Ascending aorta (tissue), 2 donors: ENCODE measurements around the gene RPN1. TPM values are rescaled to one million over a fixed set of nuclear protein-coding genes. Genes with fewer than 3 reads are reported as not detected.
"Not testable (repeated sequence)": the region's sequence is repeated elsewhere in the genome, so short reads cannot be mapped to it uniquely, and the experiment has no call there.

ENCODE experiments used
- DNase-seq, 2 donors: peaks; one replicate each; pipeline ENCODE4 v3.0.0-alpha.2; 2019; ENCODE audit warnings: low spot score in 2 of 2
- H3K27ac ChIP-seq, 2 donors: fragments of 200-600 bp; sonication (generic); one replicate each; pipeline ENCODE4 v1.5.1; 2016 to 2017; ENCODE audit warnings: mild to moderate bottlenecking in 1 of 2
- H3K27me3 ChIP-seq: fragments of 200-600 bp; sonication (generic); one replicate; pipeline ENCODE4 v1.5.1; 2017
- H3K36me3 ChIP-seq, 2 donors: fragments of 200-600 bp; sonication (generic); one replicate each; pipeline ENCODE4 v1.5.1; 2016
- H3K4me1 ChIP-seq, 2 donors: fragments of 200-600 bp; sonication (generic); one replicate each; pipeline ENCODE4 v1.5.1; 2016 to 2017; ENCODE audit warnings: mild to moderate bottlenecking in 1 of 2
- H3K4me3 ChIP-seq, 2 donors: fragments of 200-600 bp; sonication (generic); one replicate each; pipeline ENCODE4 v1.5.1; 2016 to 2017; ENCODE audit warnings: mild to moderate bottlenecking in 1 of 2
- H3K9me3 ChIP-seq, 2 donors: fragments of 200-600 bp; sonication (generic); one replicate each; pipeline ENCODE4 v1.5.1; 2016
- intact Hi-C: fragments of 100-400 bp; cut with DNase I; formaldehyde crosslinking; loops from one replicate; pipeline ENCODE4 v1.15.1; 2023
- total RNA-seq: library from RNA; depleted of rRNA; stranded (reverse); fragments of >200 nt; gene quantifications from one replicate; pipeline ENCODE4 v1.1.0, GENCODE V29; 2016
- TF ChIP-seq, protein P1 (sequence below), 3 experiments: fragments of 200-600 bp in 2 of 3; fragments of 450-650 bp in 1 of 3; sonication (generic) in 2 of 3; IDR thresholded peaks; one replicate each; pipeline ENCODE4 v1.5.1; 2016 to 2019; ENCODE audit warnings: antibody characterized with exemption in 3 of 3, mild to moderate bottlenecking in 1 of 3, moderate library complexity in 1 of 3

The RPN1 gene
- total RNA-seq, 1 donor from 2014 or later = 226 TPM

GRCh38 chr3:128655531-128655930 is 4.9 kb upstream of the RPN1 start:
- no peak for DNase-seq
- Histone ChIP-seq H3K27ac (no peak overlapping the region), H3K36me3 (no peaks in the 10 kb centered on the region), H3K4me1 (no peaks in the 10 kb centered on the region), H3K27me3 (no peaks in the 10 kb centered on the region), H3K4me3 (no peak overlapping the region), H3K9me3 (no peaks in the 10 kb centered on the region)
- intact Hi-C loops = no loop called here
- TF ChIP-seq, protein P1, sequence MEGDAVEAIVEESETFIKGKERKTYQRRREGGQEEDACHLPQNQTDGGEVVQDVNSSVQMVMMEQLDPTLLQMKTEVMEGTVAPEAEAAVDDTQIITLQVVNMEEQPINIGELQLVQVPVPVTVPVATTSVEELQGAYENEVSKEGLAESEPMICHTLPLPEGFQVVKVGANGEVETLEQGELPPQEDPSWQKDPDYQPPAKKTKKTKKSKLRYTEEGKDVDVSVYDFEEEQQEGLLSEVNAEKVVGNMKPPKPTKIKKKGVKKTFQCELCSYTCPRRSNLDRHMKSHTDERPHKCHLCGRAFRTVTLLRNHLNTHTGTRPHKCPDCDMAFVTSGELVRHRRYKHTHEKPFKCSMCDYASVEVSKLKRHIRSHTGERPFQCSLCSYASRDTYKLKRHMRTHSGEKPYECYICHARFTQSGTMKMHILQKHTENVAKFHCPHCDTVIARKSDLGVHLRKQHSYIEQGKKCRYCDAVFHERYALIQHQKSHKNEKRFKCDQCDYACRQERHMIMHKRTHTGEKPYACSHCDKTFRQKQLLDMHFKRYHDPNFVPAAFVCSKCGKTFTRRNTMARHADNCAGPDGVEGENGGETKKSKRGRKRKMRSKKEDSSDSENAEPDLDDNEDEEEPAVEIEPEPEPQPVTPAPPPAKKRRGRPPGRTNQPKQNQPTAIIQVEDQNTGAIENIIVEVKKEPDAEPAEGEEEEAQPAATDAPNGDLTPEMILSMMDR (IDR thresholded peaks at IDR 0.05) = no peak

DNA sequence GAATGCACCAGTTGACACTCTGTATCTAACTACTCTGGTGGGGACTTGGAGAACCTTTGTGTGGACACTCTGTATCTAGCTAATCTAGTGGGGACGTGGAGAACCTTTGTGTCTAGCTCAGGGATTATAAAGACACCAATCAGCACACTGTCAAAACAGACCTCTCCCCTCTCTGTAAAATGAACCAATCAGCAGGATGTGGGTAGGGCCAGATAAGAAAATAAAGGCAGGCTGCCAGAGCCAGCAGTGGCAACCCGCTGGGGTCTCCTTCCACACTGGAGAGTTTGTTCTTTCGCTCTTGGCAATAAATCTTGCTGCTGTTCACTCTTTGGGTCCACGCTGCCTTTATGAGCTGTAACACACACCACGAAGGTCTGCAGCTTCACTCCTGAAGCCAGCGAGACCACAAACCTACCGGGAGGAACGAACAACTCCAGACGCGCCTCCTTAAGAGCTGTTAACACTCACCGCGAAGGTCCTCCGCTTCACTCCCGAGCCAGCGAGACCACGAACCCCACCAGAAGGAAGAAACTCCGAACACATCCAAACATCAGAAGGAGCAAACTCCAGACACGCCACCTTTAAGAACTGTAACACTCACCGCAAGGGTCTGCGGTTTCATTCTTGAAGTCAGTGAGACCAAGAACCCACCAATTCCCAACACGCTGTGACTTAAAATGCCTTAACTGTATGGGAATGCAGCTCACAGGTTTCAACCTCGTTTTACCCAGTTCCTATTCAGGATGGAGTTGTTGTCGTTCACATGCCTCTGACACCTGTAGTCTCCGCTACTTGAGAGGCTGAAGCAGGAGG is 3.6 kb upstream of the RPN1 start:
- intact Hi-C loops, H3K4me1 ChIP-seq, DNase-seq, H3K27me3 ChIP-seq, H3K9me3 ChIP-seq, H3K36me3 ChIP-seq, H3K27ac ChIP-seq: not testable (repeated sequence)
- H3K4me3 ChIP-seq = peak overlapping the region in 1 of 2 donors; percentile 39

- intact Hi-C loops, H3K4me1 ChIP-seq, H3K27ac ChIP-seq, DNase-seq, H3K27me3 ChIP-seq, H3K9me3 ChIP-seq, H3K36me3 ChIP-seq: not testable (repeated sequence)
- H3K4me3 ChIP-seq = peak overlapping the region in 1 of 2 donors; percentile 47
These were observed 2.9 kb upstream of the RPN1 start for GRCh38 chr3:128653383-128653992.

- H3K4me1 ChIP-seq = peaks cover 0 to 10% of the 10 kb centered on the region in 2 donors
- H3K4me3 ChIP-seq = peak overlapping the region; percentile 99 to 100
- no peaks in the 10 kb centered on the region for H3K27me3 ChIP-seq
- no peaks in the 10 kb centered on the region for H3K9me3 ChIP-seq
- H3K36me3 ChIP-seq = peaks cover 5 to 8% of the 10 kb centered on the region in 2 donors
- DNase-seq = no peak
- TF ChIP-seq, protein P1 (IDR thresholded peaks at IDR 0.05) = no peak
- peak overlapping the region in 1 of 2 donors; percentile 99 for H3K27ac ChIP-seq
- intact Hi-C loops = no loop called here
These were observed 1.5 kb downstream of the RPN1 start for GRCh38 chr3:128648940-128649663.

- peaks cover 12 to 14% of the 10 kb centered on the region in 2 donors for H3K36me3 ChIP-seq
- intact Hi-C loops = no loop called here
- DNase-seq = no peak
- H3K4me3 ChIP-seq = peak overlapping the region; percentile 99 to 100
- H3K27ac ChIP-seq = no peak overlapping the region
- TF ChIP-seq, protein P1 (IDR thresholded peaks at IDR 0.05) = no peak
- H3K9me3 ChIP-seq = no peaks in the 10 kb centered on the region
- no peaks in the 10 kb centered on the region for H3K27me3 ChIP-seq
- H3K4me1 ChIP-seq = peaks cover 0 to 10% of the 10 kb centered on the region in 2 donors
These were observed 2.2 kb downstream of the RPN1 start for GRCh38 chr3:128648402-128648801.

- TF ChIP-seq, protein P1 (IDR thresholded peaks at IDR 0.05) = no peak
- Histone ChIP-seq H3K9me3 (no peaks in the 10 kb centered on the region), H3K4me3 (no peak overlapping the region), H3K27ac (no peak overlapping the region), H3K4me1 (peaks cover 0 to 10% of the 10 kb centered on the region in 2 donors), H3K36me3 (peaks cover 23 to 24% of the 10 kb centered on the region in 2 donors), H3K27me3 (no peaks in the 10 kb centered on the region)
- intact Hi-C loops = no loop called here
- no peak for DNase-seq
These were observed 3.3 kb downstream of the RPN1 start for GRCh38 chr3:128647307-128647706.
